GM12878 (cell line): ENCODE results near the gene F7.

Experiments
- BHLHE40 ChIP-seq, 2 experiments: fragments of 450-650 bp in 1 of 2; IDR thresholded peaks; 2 replicates each; pipeline ENCODE4 v1.6.1; 2011 to 2017; ENCODE audit warnings: low read depth in 2 of 2, borderline replicate concordance in 1 of 2, improper control_type of control experiment in 1 of 2, low read length in 1 of 2, mild to moderate bottlenecking in 1 of 2
- CTCF ChIP-seq, 3 experiments: IDR thresholded peaks in 2 of 3; conservative IDR thresholded peaks in 1 of 3; 2 replicates each; pipeline ENCODE4 v1.5.1; 2011; ENCODE audit warnings: low read depth in 3 of 3, low read length in 3 of 3, mild to moderate bottlenecking in 3 of 3, control low read depth in 2 of 3, moderate library complexity in 2 of 3, inconsistent platforms in 1 of 3, mixed read lengths in 1 of 3; ENCODE audit not compliant: control insufficient read depth in 2 of 3, insufficient read depth in 1 of 3; ENCODE audit errors: extremely low read depth in 1 of 3
- E4F1 ChIP-seq: fragments of 450-650 bp; IDR thresholded peaks from 2 replicates; pipeline ENCODE4 v1.6.1; 2018; ENCODE audit warnings: borderline replicate concordance, mild to moderate bottlenecking; ENCODE audit not compliant: partially characterized antibody
- JUNB ChIP-seq: IDR thresholded peaks from 2 replicates; pipeline ENCODE4 v1.6.1; 2016; ENCODE audit warnings: antibody characterized with exemption, mild to moderate bottlenecking

GRCh38 chr13:113149711-113150549 lies 44.3 kb downstream of the F7 start:
- TF ChIP-seq BHLHE40 (IDR thresholded peaks at IDR 0.05; ENCODE audit: borderline replicate concordance in 1 of 2, low read depth in 2 of 2, low read length in 1 of 2) (no peak), CTCF (IDR thresholded peaks at IDR 0.05 in 2 of 3, conservative IDR thresholded peaks at IDR 0.05 in 1 of 3; ENCODE audit: control insufficient read depth in 2 of 3, extremely low read depth in 1 of 3, insufficient read depth in 1 of 3, low read depth in 3 of 3, low read length in 3 of 3) (no peak), JUNB (no peak), E4F1 (no peak)
